GM23248 (cell line): Measurements from ENCODE around the gene HTT. TPM values are rescaled to one million over a fixed set of nuclear protein-coding genes. Genes with fewer than 3 reads are reported as not detected.

ENCODE experiments used
- DNase-seq: peaks from one replicate; pipeline ENCODE4 v3.0.0-alpha.2; 2015
- H2AFZ ChIP-seq: fragments of 200-600 bp; sonication (generic); 2 replicates; pipeline ENCODE4 v1.6.1; 2016; ENCODE audit warnings: antibody characterized with exemption
- H3F3A ChIP-seq: fragments of 200-600 bp; sonication (generic); 2 replicates; pipeline ENCODE4 v1.6.1; 2016; ENCODE audit warnings: mild to moderate bottlenecking, antibody characterized with exemption, mixed run types; ENCODE audit not compliant: insufficient read depth
- H3K27ac ChIP-seq: fragments of 200-600 bp; sonication (generic); 2 replicates; pipeline ENCODE4 v1.5.1; 2016; ENCODE audit warnings: mild to moderate bottlenecking
- H3K27me3 ChIP-seq: fragments of 200-600 bp; sonication (generic); replicated peaks from 2 replicates; pipeline ENCODE4 v1.6.1; 2016; ENCODE audit warnings: mild to moderate bottlenecking; ENCODE audit not compliant: insufficient read depth
- H3K36me3 ChIP-seq: fragments of 200-600 bp; sonication (generic); 2 replicates; pipeline ENCODE4 v1.6.1; 2016; ENCODE audit warnings: low read depth, mild to moderate bottlenecking
- H3K4me1 ChIP-seq: fragments of 200-600 bp; sonication (generic); 2 replicates; pipeline ENCODE4 v1.6.1; 2016; ENCODE audit warnings: mild to moderate bottlenecking; ENCODE audit not compliant: insufficient read depth
- H3K4me2 ChIP-seq: fragments of 200-600 bp; sonication (generic); one replicate; pipeline ENCODE4 v1.6.1; 2016; ENCODE audit warnings: mild to moderate bottlenecking; ENCODE audit not compliant: unreplicated experiment
- H3K4me3 ChIP-seq: fragments of 200-600 bp; sonication (generic); 2 replicates; pipeline ENCODE4 v1.5.1; 2016; ENCODE audit warnings: mild to moderate bottlenecking
- H3K79me2 ChIP-seq: fragments of 200-600 bp; sonication (generic); 2 replicates; pipeline ENCODE4 v1.6.1; 2016; ENCODE audit warnings: mild to moderate bottlenecking; ENCODE audit not compliant: insufficient read depth
- H3K9ac ChIP-seq: fragments of 200-600 bp; sonication (generic); 2 replicates; pipeline ENCODE4 v1.6.1; 2016; ENCODE audit warnings: mild to moderate bottlenecking
- H3K9me2 ChIP-seq: fragments of 200-600 bp; sonication (generic); 2 replicates; pipeline ENCODE4 v1.6.1; 2016; ENCODE audit warnings: mixed run types, mild to moderate bottlenecking, moderate library complexity; ENCODE audit not compliant: insufficient read depth
- H3K9me3 ChIP-seq: fragments of 200-600 bp; sonication (generic); one replicate; pipeline ENCODE4 v1.6.1; 2017; ENCODE audit warnings: low read depth
- H4K20me1 ChIP-seq: fragments of 200-600 bp; sonication (generic); 2 replicates; pipeline ENCODE4 v1.6.0; 2016; ENCODE audit not compliant: insufficient read depth
- EZH2 ChIP-seq: fragments of 200-600 bp; sonication (generic); IDR thresholded peaks from 2 replicates; pipeline ENCODE4 v1.6.1; 2018; ENCODE audit warnings: antibody characterized with exemption, mild to moderate bottlenecking; ENCODE audit not compliant: insufficient read depth, poor library complexity, severe bottlenecking
- EZH2phosphoT487 ChIP-seq: fragments of 200-600 bp; sonication (generic); IDR thresholded peaks from 2 replicates; pipeline ENCODE4 v1.6.1; 2018; ENCODE audit warnings: antibody characterized with exemption, moderate library complexity, mild to moderate bottlenecking, low read depth; ENCODE audit not compliant: insufficient read depth
- WGBS, 2 experiments: methylation state at CpG; one replicate each; pipeline ENCODE4 v1.1.6; 2015 to 2017; ENCODE audit warnings: low lambda C conversion rate in 2 of 2, low coverage in 1 of 2; ENCODE audit errors: missing lambda C conversion rate in 2 of 2; 5-methylcytosine and 5-hydroxymethylcytosine counted together
- in situ Hi-C: fragments of 300-500 bp; cut with MboI; formaldehyde crosslinking; loops from 2 replicates; pipeline ENCODE4 v1.15.0; 2020
- polyA plus RNA-seq: library from polyadenylated mRNA; unstranded; fragments of >200 nt; fragmentation: Nextera tagmentation; extraction: Ambion mirVana; gene quantifications from 2 replicates; pipeline ENCODE4 v1.2.1, GENCODE V29; 2016
- total RNA-seq: library from RNA; depleted of rRNA; stranded (reverse); fragments of >200 nt; shearing (Covaris generic); gene quantifications from 2 replicates; pipeline ENCODE4 v1.2.3, GENCODE V29; 2014; rRNA removed

The HTT gene
- 14.8 and 26.5 TPM in 2 replicates for total RNA-seq
- polyA plus RNA-seq = 7.0 and 8.2 TPM in 2 replicates

GRCh38 chr4:3074078-3074845 lies at the start of gene HTT, which contains the start of gene HTT-AS:
HTT (plus strand) TSS chr4:3074681; CDS start chr4:3074826, 145 bp downstream.
HTT-AS (minus strand) TSS chr4:3074538.
- in situ Hi-C loops = no loop called here
- H3K4me3 ChIP-seq = peak within 1 kb of the TSS; percentile 100
- H3K79me2 ChIP-seq = peaks cover 40% of the 10 kb centered on the region
- TF ChIP-seq EZH2phosphoT487 (no peak), EZH2 (no peak)
- no peaks in the 10 kb centered on the region for H3K9me3 ChIP-seq
- whole genome bisulfite sequencing, 2 experiments = 1 to 4% methylated on average over 45 to 59 of the region's 81 CpGs
- no peaks in the 10 kb centered on the region for H3K9me2 ChIP-seq
- peaks cover 13% of the 10 kb centered on the region for H3F3A ChIP-seq
- DNase-seq = peak; percentile 97
- no peaks in the 10 kb centered on the region for H4K20me1 ChIP-seq
- H3K27ac ChIP-seq = peak within 1 kb of the TSS; percentile 94
- H3K36me3 ChIP-seq = no peaks in the 10 kb centered on the region
- peaks cover 18% of the 10 kb centered on the region for H3K4me1 ChIP-seq
- no peaks in the 10 kb centered on the region for H3K27me3 ChIP-seq
- peak within 1 kb of the TSS; percentile 91 for H2AFZ ChIP-seq
- H3K9ac ChIP-seq = peak within 1 kb of the TSS; percentile 98
- H3K4me2 ChIP-seq = peak within 1 kb of the TSS; percentile 93

- 91 to 92% methylated on average over 21 of the region's 21 CpGs for WGBS, 2 experiments
- TF ChIP-seq EZH2 (no peak), EZH2phosphoT487 (no peak)
- in situ Hi-C loops = no loop called here
Measured at GRCh38 chr4:3025881-3026280, 48.6 kb upstream of the HTT start.

GRCh38 chr4:3026540-3026939 lies 47.9 kb upstream of the HTT start:
- Histone ChIP-seq H4K20me1 (no peaks in the 10 kb centered on the region), H3K9me2 (no peaks in the 10 kb centered on the region)
- in situ Hi-C loops = no loop called here

More at GRCh38 chr4:3025881-3026280, 48.6 kb upstream of the HTT start:
- H3K36me3 ChIP-seq = no peaks in the 10 kb centered on the region
- DNase-seq = no peak
- H3K9me2 ChIP-seq = no peaks in the 10 kb centered on the region
- no peak overlapping the region for H2AFZ ChIP-seq
- no peak overlapping the region for H3K27ac ChIP-seq
- no peak overlapping the region for H3K4me3 ChIP-seq
- no peaks in the 10 kb centered on the region for H3K9me3 ChIP-seq
- H3K4me1 ChIP-seq = no peaks in the 10 kb centered on the region
- H3F3A ChIP-seq = no peaks in the 10 kb centered on the region
- H3K4me2 ChIP-seq = no peak overlapping the region
- no peak overlapping the region for H3K9ac ChIP-seq
- no peaks in the 10 kb centered on the region for H4K20me1 ChIP-seq
- H3K27me3 ChIP-seq = no peaks in the 10 kb centered on the region
- no peaks in the 10 kb centered on the region for H3K79me2 ChIP-seq

GRCh38 chr4:3029464-3029863 lies 45.0 kb upstream of the HTT start:
- TF ChIP-seq EZH2phosphoT487 (no peak), EZH2 (no peak)
- Histone ChIP-seq H3K79me2 (no peaks in the 10 kb centered on the region), H3F3A (no peaks in the 10 kb centered on the region), H4K20me1 (no peaks in the 10 kb centered on the region), H3K27ac (no peak overlapping the region), H3K4me2 (no peak overlapping the region), H3K4me1 (no peaks in the 10 kb centered on the region), H3K36me3 (no peaks in the 10 kb centered on the region), H3K9me2 (no peaks in the 10 kb centered on the region), H3K4me3 (no peak overlapping the region), H2AFZ (no peak overlapping the region), H3K27me3 (no peaks in the 10 kb centered on the region), H3K9me3 (no peaks in the 10 kb centered on the region), H3K9ac (no peak overlapping the region)
- 94 to 95% methylated on average over 9 of the region's 9 CpGs for WGBS, 2 experiments
- no peak for DNase-seq
- in situ Hi-C loops = no loop called here

More at GRCh38 chr4:3026540-3026939, 47.9 kb upstream of the HTT start:
- no peak overlapping the region for H3K4me2 ChIP-seq
- H2AFZ ChIP-seq = no peak overlapping the region
- H3K4me3 ChIP-seq = no peak overlapping the region
- no peaks in the 10 kb centered on the region for H3K79me2 ChIP-seq
- WGBS, 2 experiments = 73 to 74% methylated on average over 9 of the region's 9 CpGs
- H3F3A ChIP-seq = no peaks in the 10 kb centered on the region
- H3K36me3 ChIP-seq = no peaks in the 10 kb centered on the region
- no peaks in the 10 kb centered on the region for H3K4me1 ChIP-seq
- TF ChIP-seq EZH2 = no peak
- no peak for TF ChIP-seq EZH2phosphoT487
- H3K27me3 ChIP-seq = no peaks in the 10 kb centered on the region
- no peak overlapping the region for H3K9ac ChIP-seq
- H3K9me3 ChIP-seq = no peaks in the 10 kb centered on the region
- DNase-seq = no peak
- H3K27ac ChIP-seq = no peak overlapping the region
